KBM-7 (cell line): ENCODE results near the gene ITPKA.

Experiments used
- DNase-seq: peaks from one replicate; pipeline ENCODE4 v3.0.0-alpha.2; 2015
- in situ Hi-C: fragments of 300-500 bp; cut with MboI; formaldehyde crosslinking; loops from 2 replicates; pipeline ENCODE4 v1.14.3; 2020; ENCODE audit warnings: low sequenced_read_pairs, low pct_unique_long_range_greater_than_20kb, mixed read lengths

Gene ITPKA

DNA sequence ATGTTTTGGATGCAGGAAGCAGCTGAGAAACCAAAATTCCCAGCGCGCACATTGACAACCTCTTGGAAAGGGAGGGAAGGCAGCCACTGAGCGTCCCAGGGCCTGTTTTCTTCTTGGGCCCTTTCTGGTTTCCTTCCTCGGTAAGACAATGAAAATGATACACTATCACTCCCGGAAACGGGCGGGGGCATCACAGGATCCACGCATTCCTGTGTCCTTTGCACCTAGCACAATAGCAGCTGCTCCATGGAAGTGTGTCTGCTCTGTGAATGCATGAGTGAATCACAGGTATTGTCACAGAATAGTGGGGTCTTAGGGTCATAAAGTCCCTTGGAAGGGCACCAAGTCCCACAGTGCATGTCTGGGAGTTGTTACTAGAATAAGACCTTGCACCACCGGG lies 6.3 kb upstream of the ITPKA start:
- in situ Hi-C loops, result no loop called here
- DNase-seq, result no peak

- in situ Hi-C loops, result no loop called here
- no peak for DNase-seq
Measured at GRCh38 chr15:41487802-41488201, 5.9 kb upstream of the ITPKA start.

- DNase-seq, result no peak
- in situ Hi-C loops, result no loop called here
Measured at GRCh38 chr15:41489641-41490040, 4.0 kb upstream of the ITPKA start.

DNA sequence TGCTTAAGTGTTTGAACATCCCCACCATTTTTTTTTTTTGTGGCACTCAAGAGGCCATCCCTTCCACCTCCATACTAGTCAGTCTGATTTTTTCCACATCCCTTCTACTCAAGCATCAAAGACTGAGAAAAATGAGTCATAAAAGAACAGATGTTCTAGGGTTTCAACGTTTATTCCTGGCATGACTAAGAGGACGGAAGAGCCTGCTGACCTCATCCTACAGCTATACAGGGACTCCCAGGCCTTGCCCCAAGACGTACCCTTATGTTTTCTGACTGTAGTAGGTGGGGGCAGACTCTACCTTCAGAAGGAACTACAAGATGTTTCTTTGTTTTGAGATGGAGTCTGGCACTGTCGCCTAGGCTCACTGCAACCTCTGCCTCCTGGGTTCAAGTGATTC lies 3.3 kb upstream of the ITPKA start:
- in situ Hi-C loops, result no loop called here
- peak; percentile 37 for DNase-seq

DNA sequence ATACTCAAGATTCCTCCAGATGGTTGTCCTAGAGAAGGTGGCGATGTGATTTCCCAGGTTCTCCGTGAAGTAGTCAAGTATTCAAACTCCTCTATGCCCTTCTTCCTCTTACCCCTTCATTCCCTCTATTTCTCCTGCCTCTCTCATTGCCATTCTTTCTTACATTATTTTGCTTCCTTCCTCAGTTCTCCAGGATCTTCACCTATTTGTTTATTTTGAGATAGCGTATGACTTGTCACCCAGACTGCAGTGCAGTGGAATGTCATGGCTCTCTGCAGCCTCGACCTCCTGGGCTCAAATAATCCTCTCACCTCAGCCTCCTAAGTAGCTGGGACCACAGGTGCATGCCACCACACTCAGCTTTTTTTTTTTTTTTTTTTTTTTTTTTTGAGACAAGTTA lies 1.8 kb upstream of the ITPKA start:
- in situ Hi-C loops, result no loop called here
- DNase-seq, result no peak

DNA sequence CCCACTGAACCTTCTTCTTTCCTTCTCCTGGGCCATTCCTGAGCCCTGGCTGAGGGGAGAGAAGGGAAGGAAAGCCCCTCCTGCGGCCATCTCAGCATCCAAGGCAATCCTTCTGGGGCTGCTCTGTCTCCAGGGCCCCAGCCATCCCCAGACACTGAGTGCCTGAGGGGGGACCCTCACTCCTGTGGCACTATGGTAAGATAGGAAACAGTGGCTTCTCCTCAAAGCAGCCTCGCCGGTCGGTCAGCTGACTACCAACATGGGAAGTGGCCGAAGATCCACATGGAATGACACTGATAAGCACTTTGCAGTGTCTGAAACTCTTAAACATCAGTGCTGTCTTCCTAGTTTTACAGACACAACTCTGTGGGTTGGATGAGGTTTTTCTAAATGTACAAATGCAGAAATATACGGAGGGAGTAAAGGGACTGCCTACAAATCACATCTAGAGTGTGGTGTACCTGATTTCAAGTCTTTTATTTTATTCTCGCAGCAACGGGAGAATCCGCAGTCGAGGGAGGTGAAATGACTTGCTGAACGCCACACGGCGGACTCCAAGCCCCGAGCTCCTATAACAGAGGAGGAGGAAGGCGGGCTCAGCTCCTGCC lies 973 bp upstream of the ITPKA start:
- in situ Hi-C loops, result no loop called here

GRCh38 chr15:41493902-41494189 lies 172 bp downstream of the ITPKA start:
- no peak for DNase-seq
- in situ Hi-C loops, result no loop called here

More for the DNA sequence above, 973 bp upstream of the ITPKA start:
- DNase-seq, result no peak

DNA sequence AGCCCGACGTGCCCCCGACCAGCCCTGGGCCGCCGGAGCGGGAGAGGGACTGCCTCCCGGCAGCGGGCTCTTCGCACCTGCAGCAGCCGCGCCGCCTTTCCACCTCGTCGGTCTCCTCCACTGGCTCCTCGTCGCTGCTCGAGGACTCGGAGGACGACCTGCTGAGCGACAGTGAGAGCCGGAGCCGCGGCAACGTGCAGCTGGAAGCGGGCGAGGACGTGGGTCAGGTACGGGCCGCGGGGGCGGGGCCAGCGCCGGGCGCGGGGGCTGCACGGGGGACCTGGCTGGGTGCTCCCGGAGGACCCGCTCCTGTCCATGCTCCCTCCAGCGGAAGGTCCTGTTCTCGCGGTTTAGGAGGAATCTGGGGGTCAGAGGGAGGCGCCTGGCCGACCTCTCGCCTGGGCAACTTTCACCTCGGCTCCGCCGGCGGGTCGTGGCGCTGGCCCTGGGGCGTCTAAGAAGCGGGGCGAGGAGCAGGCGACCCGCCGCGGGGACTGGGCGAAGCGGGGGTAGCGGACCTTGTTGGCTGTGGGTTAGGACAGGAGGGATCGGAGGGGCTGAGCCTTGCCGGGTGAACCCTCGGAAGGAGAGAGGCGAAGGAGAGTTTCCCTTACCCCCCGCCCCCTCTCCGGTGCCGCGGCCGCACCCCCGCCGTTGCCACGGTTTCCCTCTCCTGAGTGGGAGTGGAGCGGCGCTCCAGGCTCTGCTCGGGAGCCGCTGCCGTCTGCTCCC lies 682 bp downstream of the ITPKA start:
- DNase-seq, result peak; percentile 32
- in situ Hi-C loops, result no loop called here

DNA sequence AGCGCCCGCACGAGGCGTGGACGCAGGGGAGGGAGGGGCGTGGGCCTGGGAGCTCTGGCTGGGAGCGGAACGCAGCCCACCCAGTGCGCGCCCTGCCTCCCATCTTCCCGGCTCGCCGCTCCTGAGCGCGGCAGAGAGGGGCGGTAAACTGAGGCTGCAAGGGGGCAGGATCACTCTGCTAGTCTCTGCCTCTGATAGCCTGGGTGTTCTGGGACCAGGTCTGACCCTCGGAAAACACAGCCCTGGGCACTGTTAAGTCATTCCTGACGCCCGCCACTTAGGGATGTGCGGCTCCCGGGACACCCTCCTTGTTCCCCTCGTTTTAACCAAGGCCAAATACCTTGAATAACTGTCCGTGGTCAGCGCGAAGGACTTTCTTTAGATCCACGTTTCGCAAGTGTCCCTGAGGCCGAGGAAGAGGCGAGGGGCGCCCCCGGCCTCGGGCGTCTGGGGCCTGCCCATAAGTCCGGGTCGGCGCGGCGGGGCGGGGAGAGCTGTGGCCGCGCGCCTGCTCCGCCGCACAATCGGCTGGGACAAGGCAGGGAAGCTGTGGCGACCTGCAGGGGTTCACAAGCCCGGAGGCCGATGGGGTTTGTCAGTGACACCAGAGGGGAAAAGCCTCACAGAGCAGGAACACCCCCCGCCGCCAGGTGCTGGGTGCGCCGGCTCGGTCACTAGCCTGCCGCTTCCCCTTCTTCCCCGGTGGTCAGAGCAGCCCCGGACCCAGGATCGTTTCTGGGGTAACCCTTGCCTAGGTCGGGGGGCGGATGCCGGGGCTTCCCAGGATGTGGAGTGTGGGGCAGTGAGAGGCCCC lies 1.5 kb downstream of the ITPKA start:
- DNase-seq, result no peak
- in situ Hi-C loops, result no loop called here

GRCh38 chr15:41495736-41496599 lies 2.3 kb downstream of the ITPKA start:
- DNase-seq, result no peak
- in situ Hi-C loops, result no loop called here

DNA sequence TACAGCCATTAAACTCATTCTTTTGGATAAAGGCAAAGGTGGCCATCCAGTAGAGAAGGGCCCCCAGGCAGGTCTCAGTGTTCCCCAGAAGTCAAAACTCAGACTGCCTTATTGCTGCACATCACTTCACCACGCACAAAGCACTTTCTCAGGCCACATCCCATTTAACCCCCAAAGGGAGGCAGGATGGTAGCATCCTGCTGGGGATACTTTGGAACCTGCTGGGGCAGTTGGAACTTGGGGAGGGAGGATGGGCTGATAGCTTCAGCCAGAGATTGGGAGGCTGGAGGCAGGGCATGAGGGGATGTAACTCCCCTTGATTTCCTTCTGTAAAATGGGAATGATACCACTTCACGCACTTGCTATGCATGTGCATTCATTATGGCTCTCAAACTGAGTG lies 5.0 kb downstream of the ITPKA start:
- in situ Hi-C loops, result no loop called here
- DNase-seq, result no peak

GRCh38 chr15:41499109-41499851 lies 5.6 kb downstream of the ITPKA start:
- no peak for DNase-seq
- in situ Hi-C loops, result no loop called here

DNA sequence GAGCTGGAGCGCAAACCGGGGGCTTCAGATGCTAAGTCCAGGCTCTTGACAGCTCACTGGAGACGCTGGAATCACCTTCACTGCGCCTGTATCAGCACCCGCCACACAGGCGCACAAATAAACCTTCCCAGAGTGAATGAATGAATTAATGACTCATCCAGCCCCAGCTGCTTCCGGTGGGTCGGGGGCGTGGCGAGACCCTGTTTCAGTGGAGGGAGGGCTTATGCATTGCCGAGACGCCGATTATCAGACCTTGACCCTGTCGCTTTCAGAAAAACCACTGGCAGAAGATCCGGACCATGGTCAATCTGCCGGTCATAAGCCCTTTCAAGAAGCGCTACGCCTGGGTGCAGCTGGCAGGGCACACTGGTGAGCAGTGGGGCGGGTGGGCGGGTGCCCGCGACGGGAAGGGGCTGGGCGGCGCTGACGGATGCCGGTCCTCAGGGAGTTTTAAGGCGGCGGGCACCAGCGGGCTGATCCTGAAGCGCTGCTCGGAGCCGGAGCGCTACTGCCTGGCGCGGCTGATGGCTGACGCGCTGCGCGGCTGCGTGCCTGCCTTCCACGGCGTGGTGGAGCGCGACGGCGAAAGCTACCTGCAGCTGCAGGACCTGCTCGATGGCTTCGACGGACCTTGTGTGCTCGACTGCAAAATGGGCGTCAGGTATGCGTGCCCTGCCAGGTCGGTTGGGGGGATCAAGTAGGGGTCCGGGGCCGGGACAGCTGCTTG lies 7.7 kb downstream of the ITPKA start:
- DNase-seq, result no peak
- in situ Hi-C loops, result no loop called here

GRCh38 chr15:41501931-41502794 lies 8.5 kb downstream of the ITPKA start:
- DNase-seq, result no peak
- in situ Hi-C loops, result no loop called here

- DNase-seq, result peak; percentile 86
Measured at GRCh38 chr15:41502795-41503668, 9.4 kb downstream of the ITPKA start.

GRCh38 chr15:41503669-41504010 lies 10.0 kb downstream of the ITPKA start:
- DNase-seq, result no peak
- in situ Hi-C loops, result no loop called here

More at GRCh38 chr15:41502795-41503668, 9.4 kb downstream of the ITPKA start:
- in situ Hi-C loops, result no loop called here
